Activated CD4-positive, alpha-beta T cell treated with anti-CD3 and anti-CD28 coated beads, Interleukin-2, amount 10 ng/mL, durations not matched to agents 7 days and 5 days (primary cell): ENCODE measurements around the gene GATAD2B. TPM values are rescaled to one million over a fixed set of nuclear protein-coding genes. Genes with fewer than 3 reads are reported as not detected.
A peak's percentile ranks its signal among the peaks of the same experiment; 100 is the strongest.

Experiments used
- CTCF ChIA-PET: fragments of 350-600 bp; sonication (Branson Sonifier 250); formaldehyde crosslinking; loops from one replicate; lab custom pipeline; 2021; ENCODE audit warnings: antibody characterized with exemption; lab: Charles Lee
- POLR2A ChIA-PET: fragments of 350-600 bp; sonication (Branson Sonifier 250); formaldehyde crosslinking; loops from one replicate; lab custom pipeline; 2021; ENCODE audit warnings: antibody characterized with exemption; lab: Charles Lee
- DNase-seq: peaks from one replicate; pipeline ENCODE4 v3.0.0-alpha.2; 2020
- H3K27ac Mint-ChIP-seq: one replicate; pipeline ENCODE4 v1.8.0; 2021; ENCODE audit warnings: mild to moderate bottlenecking, moderate library complexity, mixed read lengths
- H3K27me3 Mint-ChIP-seq: one replicate; pipeline ENCODE4 v1.8.0; 2021; ENCODE audit warnings: mixed read lengths
- H3K36me3 Mint-ChIP-seq: one replicate; pipeline ENCODE4 v1.8.0; 2021; ENCODE audit warnings: low read depth, mixed read lengths
- H3K4me1 Mint-ChIP-seq: one replicate; pipeline ENCODE4 v1.8.0; 2021; ENCODE audit warnings: mixed read lengths
- H3K4me3 Mint-ChIP-seq: one replicate; pipeline ENCODE4 v1.8.0; 2021; ENCODE audit warnings: mild to moderate bottlenecking, moderate library complexity, mixed read lengths
- H3K9me3 Mint-ChIP-seq: one replicate; pipeline ENCODE4 v1.8.0; 2021; ENCODE audit warnings: mixed read lengths
- microRNA-seq: library from miRNA; unstranded; fragments of <30 nt; microRNA quantifications from one replicate; pipeline ENCODE4 v1.2.0, GENCODE V29; 2021; ENCODE audit warnings: borderline microRNAs expressed, borderline replicate concordance
- total RNA-seq, 2 experiments: library from RNA; stranded (reverse); gene quantifications; one replicate each; pipeline ENCODE4 v1.2.3, GENCODE V29; 2021

The GATAD2B gene
- total RNA-seq, 2 experiments from 2014 or later, result 73.4 to 75.4 TPM

- Mint-ChIP-seq H3K36me3 (peaks cover 53% of the 10 kb centered on the region), H3K27me3 (no peaks in the 10 kb centered on the region), H3K27ac (peak overlapping the region; percentile 31), H3K9me3 (no peaks in the 10 kb centered on the region), H3K4me1 (no peaks in the 10 kb centered on the region), H3K4me3 (no peak overlapping the region)
- POLR2A ChIA-PET, result interaction anchor here (0.6 to 0.7 kb wide), 2 partner anchors 53 to 218 kb away, joined by 3 to 4 read pairs; no protein-coding TSS in a partner anchor
- DNase-seq, result no peak
- CTCF ChIA-PET, result interaction anchor here (0.6 to 1.3 kb wide), 8 partner anchors 9 to 252 kb away, joined by 3 to 5 read pairs (median 3); no protein-coding TSS in a partner anchor
Observed at GRCh38 chr1:153763365-153764225, 159.2 kb downstream of the GATAD2B start.

GRCh38 chr1:153760440-153760839 is 162.3 kb downstream of the GATAD2B start:
- DNase-seq, result no peak
- H3K9me3 Mint-ChIP-seq, result no peaks in the 10 kb centered on the region
- peaks cover 46% of the 10 kb centered on the region for H3K36me3 Mint-ChIP-seq
- CTCF ChIA-PET, result no interaction called here
- H3K4me1 Mint-ChIP-seq, result no peaks in the 10 kb centered on the region
- no peak overlapping the region for H3K4me3 Mint-ChIP-seq
- no peaks in the 10 kb centered on the region for H3K27me3 Mint-ChIP-seq
- no peak overlapping the region for H3K27ac Mint-ChIP-seq
- POLR2A ChIA-PET, result no interaction called here

Small RNA genes lying within 50 kb of the gene (microRNA-seq; reads per million reads assigned to microRNA genes)
- gene MIR6737, result 0.63 reads per million

Other genes with a start within 250 kb of the GATAD2B start
- gene NPR1, start 244.3 kb downstream of the GATAD2B start, total RNA-seq, result not detected
- gene INTS3, start 194.9 kb downstream of the GATAD2B start, total RNA-seq, result 10 to 100 TPM; 62.9 to 64.8 TPM
- 10 to 100 TPM; 22.2 to 22.9 TPM for gene SLC27A3, start 147.6 kb downstream of the GATAD2B start, total RNA-seq
- gene DENND4B, start 23.7 kb upstream of the GATAD2B start, total RNA-seq, result 100 to 1,000 TPM; 165 to 180 TPM
- 100 to 1,000 TPM in 1 of 2 experiments, 10 to 100 TPM in 1; 80.7 to 107 TPM for gene CRTC2, start 35.6 kb upstream of the GATAD2B start, total RNA-seq
- gene SLC39A1, start 40.6 kb upstream of the GATAD2B start, total RNA-seq, result 10 to 100 TPM; 33.5 to 36.4 TPM
- 1 to 10 TPM; 6.9 to 7.9 TPM for gene CREB3L4, start 44.9 kb upstream of the GATAD2B start, total RNA-seq
- gene JTB, start 54.7 kb upstream of the GATAD2B start, total RNA-seq, result 100 to 1,000 TPM; 111 to 124 TPM
- under 1 TPM; 0.92 to 0.96 TPM for gene RAB13, start 63.4 kb upstream of the GATAD2B start, total RNA-seq
- gene RPS27, start 67.8 kb upstream of the GATAD2B start, total RNA-seq, result 1,000 to 10,000 TPM; 2,596 to 2,883 TPM
- under 1 TPM; 0.04 to 0.12 TPM for gene NUP210L, start 232.1 kb upstream of the GATAD2B start, total RNA-seq